GM12892 (cell line): ENCODE results near the gene CRIP1.

ENCODE experiments used
- POLR2A ChIP-seq: IDR thresholded peaks from 2 replicates; pipeline ENCODE4 v1.6.1; 2011; ENCODE audit warnings: low read depth, low read length, control low read depth
- TAF1 ChIP-seq: IDR thresholded peaks from 2 replicates; pipeline ENCODE4 v1.6.1; 2011; ENCODE audit warnings: low read depth, mild to moderate bottlenecking, control low read depth, low read length, borderline replicate concordance

- TF ChIP-seq POLR2A (no peak), TAF1 (no peak)
These were observed 4.1 kb upstream of the CRIP1 start for GRCh38 chr14:105482486-105483110.
